Mesodermal cell (in vitro differentiated cells): Measurements from ENCODE around the gene SFXN2.
A peak's percentile ranks its signal among the peaks of the same experiment; 100 is the strongest.
"Not testable (repeated sequence)": the region's sequence is repeated elsewhere in the genome, so short reads cannot be mapped to it uniquely, and the experiment has no call there.

Experiments used
- H3K27ac ChIP-seq: 2 replicates; pipeline ENCODE4 v1.7.0; 2013; ENCODE audit warnings: mild to moderate bottlenecking, low read depth, low read length, moderate library complexity; ENCODE audit not compliant: severe bottlenecking
- H3K36me3 ChIP-seq: 2 replicates; pipeline ENCODE4 v1.7.1; 2013; ENCODE audit warnings: mild to moderate bottlenecking, low read length, moderate library complexity; ENCODE audit not compliant: control insufficient read depth, insufficient read depth
- H3K4me1 ChIP-seq: one replicate; pipeline ENCODE4 v1.7.1; 2013; ENCODE audit warnings: mild to moderate bottlenecking, low read length; ENCODE audit not compliant: insufficient read depth, control insufficient read depth, poor library complexity, severe bottlenecking
- H3K4me3 ChIP-seq: 2 replicates; pipeline ENCODE4 v1.7.0; 2013; ENCODE audit warnings: low read length, control low read depth, mild to moderate bottlenecking; ENCODE audit not compliant: insufficient read depth, poor library complexity, severe bottlenecking; ENCODE audit errors: extremely low read depth
- H3K9me3 ChIP-seq: 2 replicates; pipeline ENCODE4 v1.7.1; 2013; ENCODE audit warnings: mild to moderate bottlenecking, low read length, moderate library complexity; ENCODE audit not compliant: control insufficient read depth
- WGBS, 2 experiments: methylation state at CpG; one replicate each; pipeline ENCODE4 v1.1.5; 2013; ENCODE audit warnings: missing lambda C conversion rate in 2 of 2; ENCODE audit not compliant: insufficient coverage in 2 of 2; 5-methylcytosine and 5-hydroxymethylcytosine counted together

Gene SFXN2

DNA sequence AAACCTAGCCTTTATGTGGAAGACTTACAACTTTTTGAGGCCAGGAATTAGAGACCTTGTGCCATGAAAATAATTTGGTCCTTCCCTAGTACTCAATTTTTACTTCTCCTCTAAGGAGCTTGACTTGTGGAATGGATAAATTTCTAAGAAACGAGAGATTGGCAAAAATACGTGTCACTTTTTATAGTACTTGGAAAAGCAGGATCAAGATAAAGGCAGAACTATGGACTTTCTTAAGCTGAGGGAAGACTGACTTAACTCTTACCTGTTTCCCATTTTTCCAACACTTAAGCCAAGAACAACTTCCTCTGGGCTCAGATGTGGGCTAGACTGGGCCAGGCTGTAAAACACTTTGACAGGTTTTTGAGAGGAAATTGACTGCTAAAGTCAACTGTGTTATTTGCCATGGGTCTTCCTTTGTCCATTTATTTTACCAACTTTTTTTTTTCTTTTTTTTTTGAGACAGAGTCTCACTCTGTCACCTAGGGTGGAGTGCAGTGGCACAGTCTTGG is 27.3 kb downstream of the SFXN2 start:
- peaks cover 7% of the 10 kb centered on the region for H3K36me3 ChIP-seq
- no CpG with 5 or more reads among the region's 2 CpGs for WGBS, 2 experiments
- no peak overlapping the region for H3K4me3 ChIP-seq
- no peak overlapping the region for H3K27ac ChIP-seq
- no peaks in the 10 kb centered on the region for H3K9me3 ChIP-seq
- H3K4me1 ChIP-seq: peaks cover 8% of the 10 kb centered on the region

- 86 to 90% methylated on average over 4 to 5 of the region's 5 CpGs for WGBS, 2 experiments
- not testable (repeated sequence) for H3K27ac ChIP-seq, H3K4me1 ChIP-seq, H3K9me3 ChIP-seq, H3K36me3 ChIP-seq, H3K4me3 ChIP-seq
These were observed 27.9 kb downstream of the SFXN2 start for GRCh38 chr10:102742313-102742712.

DNA sequence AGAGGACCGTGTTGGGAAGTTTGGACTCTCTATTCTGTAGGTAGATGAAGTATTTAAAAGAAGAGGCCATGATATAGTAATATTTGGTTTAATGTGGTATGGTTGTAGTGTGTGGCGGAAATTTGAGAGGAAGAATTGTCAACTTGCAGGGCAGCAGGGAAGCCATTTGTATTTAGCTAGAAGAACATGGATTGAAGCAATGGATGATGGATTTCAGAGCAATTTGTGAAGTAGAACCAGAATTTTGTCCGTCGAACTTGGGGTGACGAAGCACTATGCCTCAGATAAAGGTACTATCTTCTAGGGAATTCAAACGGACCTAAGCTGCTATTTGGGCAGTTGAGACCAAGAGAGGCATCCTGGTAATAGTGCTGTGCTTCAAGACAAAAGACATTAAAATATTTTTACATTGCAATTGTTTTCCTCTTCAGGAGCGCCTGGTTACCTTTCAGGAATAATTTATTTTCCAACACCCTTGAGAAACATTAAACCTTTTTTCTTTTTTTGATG is 28.7 kb downstream of the SFXN2 start:
- peaks cover 3% of the 10 kb centered on the region for H3K36me3 ChIP-seq
- 72 to 80% methylated on average over 4 to 6 of the region's 7 CpGs for WGBS, 2 experiments
- H3K27ac ChIP-seq: no peak overlapping the region
- peaks cover 8% of the 10 kb centered on the region for H3K4me1 ChIP-seq
- no peaks in the 10 kb centered on the region for H3K9me3 ChIP-seq
- peak overlapping the region; percentile 5 for H3K4me3 ChIP-seq

GRCh38 chr10:102743588-102744373 is 29.3 kb downstream of the SFXN2 start, which contains the start of gene WBP1L:
WBP1L (plus strand) TSS chr10:102743948; CDS start chr10:102744054, 106 bp downstream.
- Histone ChIP-seq H3K4me1 (peaks cover 8% of the 10 kb centered on the region), H3K27ac (no peak within 1 kb of the TSS), H3K36me3 (peaks cover 3% of the 10 kb centered on the region), H3K9me3 (no peaks in the 10 kb centered on the region), H3K4me3 (peak within 1 kb of the TSS; percentile 93)
- WGBS, 2 experiments: 0 to 1% methylated on average over 20 to 34 of the region's 37 CpGs

- Histone ChIP-seq H3K9me3 (no peaks in the 10 kb centered on the region), H3K36me3 (peaks cover 3% of the 10 kb centered on the region), H3K27ac (no peak overlapping the region), H3K4me1 (peaks cover 8% of the 10 kb centered on the region), H3K4me3 (peak overlapping the region; percentile 93)
- WGBS, 2 experiments: 18 to 30% methylated on average over 6 to 8 of the region's 9 CpGs
These were observed 30.1 kb downstream of the SFXN2 start for GRCh38 chr10:102744374-102745051.

DNA sequence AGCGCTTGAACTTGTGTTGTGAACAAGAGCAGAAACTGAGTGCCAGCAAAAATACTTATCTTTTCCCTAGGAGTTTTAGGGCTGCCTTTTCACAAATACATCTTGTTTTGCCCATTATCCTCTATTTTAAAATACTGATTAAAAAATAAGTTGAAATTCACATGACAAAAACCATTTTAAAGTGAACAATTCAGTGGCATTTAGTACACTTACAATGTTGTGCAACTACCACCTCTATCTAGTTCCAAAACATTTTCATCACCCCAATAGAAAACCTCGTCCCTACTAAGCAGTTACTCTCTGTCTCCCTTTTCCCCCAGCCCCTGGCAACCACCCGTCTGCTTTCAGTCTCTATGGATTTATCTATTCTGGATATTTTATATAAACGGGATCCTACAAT is 30.7 kb downstream of the SFXN2 start:
- Histone ChIP-seq H3K9me3 (no peaks in the 10 kb centered on the region), H3K27ac (no peak overlapping the region), H3K4me3 (peak overlapping the region; percentile 93), H3K4me1 (peaks cover 8% of the 10 kb centered on the region), H3K36me3 (peaks cover 3% of the 10 kb centered on the region)
- WGBS, 2 experiments: 100% methylated on average over 1 to 2 of the region's 4 CpGs

GRCh38 chr10:102752266-102752930 is 38.0 kb downstream of the SFXN2 start:
- Histone ChIP-seq H3K4me1 (peaks cover 18% of the 10 kb centered on the region), H3K4me3 (no peak overlapping the region), H3K27ac (peak overlapping the region; percentile 3), H3K9me3 (no peaks in the 10 kb centered on the region), H3K36me3 (peaks cover 6% of the 10 kb centered on the region)
- WGBS, 2 experiments: 88 to 95% methylated on average over 6 to 7 of the region's 9 CpGs

DNA sequence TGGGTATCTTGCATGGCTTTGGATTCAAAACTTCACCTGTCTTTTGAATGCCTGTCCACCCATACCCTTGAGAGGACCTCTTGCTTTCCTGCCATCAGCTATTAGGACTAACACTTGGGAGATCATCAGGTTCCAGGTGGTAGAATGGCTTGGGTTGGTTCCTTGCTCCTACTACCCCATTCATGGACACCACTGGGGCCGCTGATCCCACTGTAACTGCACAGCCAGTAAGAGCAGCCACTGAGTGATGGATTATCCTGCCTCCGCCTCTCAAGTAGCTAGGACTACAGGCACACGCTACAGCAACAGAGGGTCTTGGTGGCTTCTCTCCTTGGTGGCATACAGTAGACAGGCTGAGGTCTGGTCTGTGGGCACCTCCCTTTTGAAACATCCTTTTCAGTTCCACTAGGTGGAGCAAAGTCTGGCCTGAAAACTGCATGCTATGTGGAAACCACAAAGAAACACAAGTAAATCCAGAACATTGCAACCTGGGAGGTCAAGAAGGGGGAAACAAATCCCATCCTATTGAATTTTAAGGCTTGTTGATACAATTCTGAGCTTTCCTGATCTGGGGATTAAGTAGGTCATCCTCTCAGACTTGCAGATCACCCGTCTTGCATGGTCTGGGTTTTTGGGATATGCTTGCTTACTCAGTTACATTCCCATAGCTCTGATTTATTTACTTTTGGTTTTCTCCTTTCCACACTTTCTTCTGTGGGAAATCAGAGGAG is 38.7 kb downstream of the SFXN2 start:
- H3K9me3 ChIP-seq: no peaks in the 10 kb centered on the region
- H3K36me3 ChIP-seq: peaks cover 3% of the 10 kb centered on the region
- peak overlapping the region; percentile 3 for H3K27ac ChIP-seq
- 90 to 93% methylated on average over 3 of the region's 4 CpGs for WGBS, 2 experiments
- peaks cover 18% of the 10 kb centered on the region for H3K4me1 ChIP-seq
- no peak overlapping the region for H3K4me3 ChIP-seq

- H3K27ac ChIP-seq: no peak overlapping the region
- WGBS, 2 experiments: no CpG with 5 or more reads among the region's 1 CpG
- H3K4me3 ChIP-seq: no peak overlapping the region
- peaks cover 18% of the 10 kb centered on the region for H3K4me1 ChIP-seq
- peaks cover 3% of the 10 kb centered on the region for H3K36me3 ChIP-seq
- H3K9me3 ChIP-seq: no peaks in the 10 kb centered on the region
These were observed 39.3 kb downstream of the SFXN2 start for GRCh38 chr10:102753718-102754117.

DNA sequence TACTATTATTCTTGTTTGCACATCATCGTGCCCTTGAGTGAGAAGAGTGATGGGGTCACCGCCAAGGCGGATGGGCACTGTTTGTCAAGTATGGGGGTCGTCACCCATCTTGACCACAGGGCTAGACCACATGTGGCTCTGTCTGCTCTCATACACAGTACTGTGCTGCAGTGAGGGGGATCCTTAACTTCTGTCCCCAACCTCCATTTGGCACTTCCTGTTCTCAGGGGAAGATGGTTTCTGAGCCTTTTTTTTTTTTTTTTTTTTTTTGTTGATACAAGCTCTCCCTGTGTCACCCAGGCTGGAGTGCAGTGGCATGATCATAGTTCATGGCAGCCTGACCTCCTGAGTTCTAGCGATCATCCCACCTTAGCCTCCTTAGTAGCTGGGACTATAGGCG is 42.9 kb downstream of the SFXN2 start:
- Histone ChIP-seq H3K27ac (no peak overlapping the region), H3K36me3 (peaks cover 5% of the 10 kb centered on the region), H3K4me3 (no peak overlapping the region), H3K9me3 (peaks cover 4% of the 10 kb centered on the region), H3K4me1 (peaks cover 15% of the 10 kb centered on the region)
- WGBS, 2 experiments: 97 to 98% methylated on average over 5 to 6 of the region's 6 CpGs
